ENCODE data around the gene NMU.
A peak's percentile ranks its signal among the peaks of the same experiment; 100 is the strongest.
"Not testable (repeated sequence)": the region's sequence is repeated elsewhere in the genome, so short reads cannot be mapped to it uniquely, and the experiment has no call there.

The NMU gene

GRCh38 chr4:55553441-55554201, 82.5 kb downstream of the NMU start:
- DNase-seq = no peak

DNA sequence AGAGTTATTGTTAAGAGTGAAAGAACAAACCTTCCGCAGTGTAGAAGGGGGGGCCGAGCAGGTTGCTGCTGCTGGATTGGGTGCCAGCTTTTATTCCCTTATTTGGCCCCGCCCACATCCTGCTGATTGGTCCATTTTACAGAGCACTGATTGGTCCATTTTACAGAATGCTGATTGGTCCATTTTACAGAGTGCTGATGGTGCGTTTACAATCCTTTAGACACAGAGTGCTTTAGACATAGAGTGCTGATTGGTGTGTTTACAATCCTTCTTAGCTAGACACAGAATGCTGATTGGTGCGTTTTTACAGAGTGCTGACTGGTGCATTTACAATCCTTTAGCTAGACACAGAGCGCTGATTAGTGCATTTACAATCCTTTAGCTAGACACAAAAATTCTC, 84.1 kb downstream of the NMU start:
- not testable (repeated sequence) for DNase-seq

DNA sequence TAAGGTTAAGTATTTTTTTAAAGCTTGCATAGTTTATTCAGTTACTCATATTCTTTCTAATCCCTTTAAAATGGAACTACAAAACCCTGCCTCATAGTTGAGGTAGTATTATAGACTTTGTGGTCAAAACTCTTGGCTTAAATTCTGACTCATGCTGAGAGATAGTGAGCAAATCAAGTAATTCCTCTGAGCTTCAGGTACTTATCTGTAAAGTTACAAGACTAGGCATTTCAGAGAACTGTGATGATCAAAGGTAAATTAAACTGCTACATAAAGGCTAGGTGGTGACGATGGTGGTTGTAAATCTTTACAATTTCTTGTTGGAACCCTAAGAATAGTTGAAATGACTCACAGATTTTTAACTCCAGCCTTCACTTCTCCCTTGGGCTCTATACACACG, 86.2 kb downstream of the NMU start:
- no peak for DNase-seq

GRCh38 chr4:55547918-55548317, 88.2 kb downstream of the NMU start:
- no peak for DNase-seq

DNA sequence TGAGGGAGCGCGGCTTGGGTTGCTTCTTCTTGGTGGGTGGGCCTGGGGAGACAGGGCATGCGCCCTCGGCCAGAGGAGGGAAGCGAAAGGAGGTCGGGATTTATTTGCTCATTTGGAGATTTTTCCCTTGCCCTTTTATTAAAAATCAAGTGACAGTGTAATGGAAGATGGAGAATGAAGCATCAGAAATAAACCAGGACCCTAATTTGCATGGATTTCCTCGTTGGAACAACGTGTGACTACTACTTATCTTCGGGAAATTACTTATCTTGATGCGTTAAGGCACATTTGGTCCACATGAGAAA, 88.7 kb downstream of the NMU start:
- no peak for DNase-seq

GRCh38 chr4:55546756-55547465, 89.2 kb downstream of the NMU start, which contains the start of gene CLOCK:
TSS of gene CLOCK (minus strand) at chr4:55546909. CDS start at chr4:55482785, 64,124 bp downstream.
- DNase-seq = peak; percentile 59

GRCh38 chr4:55546506-55546755, 89.7 kb downstream of the NMU start:
- no peak for DNase-seq

- DNase-seq = peak; percentile 43
Measured at GRCh38 chr4:55545641-55546505, 90.2 kb downstream of the NMU start.

Measured in NCI-H748 treated with DMSO at 0.1 percent for 48 hours (cell line).